ENCODE results near the gene TRPT1. TPM values are rescaled to one million over a fixed set of nuclear protein-coding genes. Genes with fewer than 3 reads are reported as not detected.

Gene TRPT1
- total and polyA plus RNA-seq, 9 of the 15 experiments (the other 6 are each of a cell fraction or from before 2014, with no cell fraction given) = 4.6 to 41.7 (median 23.1) TPM

- 0 out of 2 replicates have a peak, but pooled peaks have one; percentile 35 for TF ChIP-seq TFAP4 (CRISPR knock-in tag; IDR thresholded peaks at IDR 0.05; ENCODE audit: borderline replicate concordance)
- TF ChIP-seq ADNP (tag; IDR thresholded peaks at IDR 0.05) = peak; percentile 54; the same call in 1 of the 2 replicates
- peak; percentile 30; the same call in 1 of the 2 replicates for TF ChIP-seq BRD4 (IDR thresholded peaks at IDR 0.05)
- peak in 1 of 2 experiments; percentile 88; a peak in 2 of 4 replicates for TF ChIP-seq TEAD1 (CRISPR knock-in tag; IDR thresholded peaks at IDR 0.05)
These were observed 43.0 kb upstream of the TRPT1 start (continued) for GRCh38 chr11:64268893-64269539.

- in situ Hi-C loops (cut with MboI) (no loop called here), intact Hi-C loops (cut with micrococcal nuclease) (loop anchor here (2.0 kb wide), 1 partner anchor 21 kb away; the partner anchor contains the start of gene PPP1R14B)
- no peaks in the 10 kb centered on the region for H4K20me1 ChIP-seq (replicated peaks; ENCODE audit: control insufficient read depth, insufficient read depth, low read length)
- no peaks in the 10 kb centered on the region for H3K27me3 ChIP-seq (ENCODE audit: control insufficient read depth in 2 of 2, insufficient read depth in 2 of 2, low read length in 2 of 2)
- DNase-seq (ENCODE audit: extremely low read depth in 1 of 4, low spot score in 3 of 4) = peak in 2 of 4 experiments; percentile 41 to 47
- peaks cover 49% of the 10 kb centered on the region for H3K36me3 ChIP-seq (ENCODE audit: control insufficient read depth, insufficient read depth, low read length)
- no peak overlapping the region; the same call in 1 of the 2 replicates for H2AFZ ChIP-seq (ENCODE audit: low read depth, low read length)
- ChIA-PET POLR2A (interaction anchor here (0.6 to 5.7 kb wide), 15 partner anchors 8 to 74 kb away, joined by 3 to 58 read pairs (median 4); partner anchors contain the start of genes BAD, CATSPERZ, ESRRA and FERMT3), CTCF (ENCODE audit: low intra/inter-chr PET ratio) (interaction anchor here (2.6 kb wide), 1 partner anchor 64 kb away, joined by 11 read pairs; no protein-coding TSS in a partner anchor)
- no TSS peak for BruUV-seq (replicated peaks)
- peak overlapping the region; percentile 89 to 99 for H3K9ac ChIP-seq (ENCODE audit: insufficient read depth in 1 of 2, low read depth in 2 of 2, low read length in 2 of 2)
- 31% methylated on average over 21 of the region's 23 CpGs for WGBS (ENCODE audit: insufficient coverage, low coverage, missing lambda C conversion rate)
- FAIRE-seq = no peak
- H3K4me3 ChIP-seq = peak overlapping the region; percentile 60
- H3K27ac ChIP-seq (ENCODE audit: extremely low read depth, low read depth, low read length) = peak overlapping the region; percentile 96
- peak overlapping the region; percentile 92 for H3K4me2 ChIP-seq (ENCODE audit: insufficient read depth, low read length)
- no peak for ATAC-seq
- no peaks in the 10 kb centered on the region for H3K9me3 ChIP-seq (replicated peaks; ENCODE audit: control insufficient read depth, insufficient read depth, low read depth, low read length)
- peaks cover 36% of the 10 kb centered on the region for H3K79me2 ChIP-seq (ENCODE audit: control insufficient read depth, insufficient read depth, low read length)
- peaks cover 28 to 59% of the 10 kb centered on the region in 2 experiments for H3K4me1 ChIP-seq (replicated peaks in 1 of 2; ENCODE audit: control insufficient read depth in 2 of 2, insufficient read depth in 2 of 2, low read length in 2 of 2)
- H3K9me1 ChIP-seq (ENCODE audit: control insufficient read depth, insufficient read depth, low read length) = peaks cover 3% of the 10 kb centered on the region
- TF ChIP-seq SP1 (CRISPR knock-in tag; IDR thresholded peaks at IDR 0.05) (peak; percentile 59), PKNOX1 (IDR thresholded peaks at IDR 0.05) (peak; percentile 26; the same call in 1 of the 2 replicates), ELK3 (CRISPR knock-in tag; IDR thresholded peaks at IDR 0.05) (no peak), CUX1 (CRISPR knock-in tag; IDR thresholded peaks at IDR 0.05) (0 out of 2 replicates have a peak, but pooled peaks have one; percentile 32)
These were observed 42.3 kb upstream of the TRPT1 start for GRCh38 chr11:64268025-64268892.
